ENCODE results near the gene RUFY4. TPM values are rescaled to one million over a fixed set of nuclear protein-coding genes. Genes with fewer than 3 reads are reported as not detected.

RUFY4 gene
- total RNA-seq, 3 donors from 2014 or later: 2.8 TPM; not detected in 2

DNA sequence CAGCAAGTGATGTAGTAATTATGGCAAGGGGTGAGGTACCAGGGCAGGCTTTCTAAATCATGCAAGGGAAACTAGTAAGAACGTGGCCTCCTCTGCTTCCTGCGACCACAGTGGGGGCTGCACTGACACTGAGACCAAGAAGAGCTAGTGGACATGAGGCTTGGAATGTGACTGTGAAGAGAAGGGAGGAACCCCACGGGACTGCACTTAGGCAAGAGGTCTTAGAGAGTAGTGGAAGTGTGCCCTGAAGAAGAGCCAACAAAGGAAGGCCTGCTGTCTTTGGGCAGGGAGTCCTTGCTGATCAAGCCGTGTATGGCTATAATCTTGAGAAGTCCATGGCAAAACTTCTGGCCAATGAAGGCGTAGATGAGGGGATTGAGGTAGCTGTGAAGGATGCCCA lies 8.9 kb upstream of the RUFY4 start:
- H3K9me3 ChIP-seq: no peaks in the 10 kb centered on the region
- no peak overlapping the region for H3K27ac ChIP-seq
- no peaks in the 10 kb centered on the region for H3K36me3 ChIP-seq
- no peak for DNase-seq (ENCODE audit: low spot score in 2 of 2)
- no peak overlapping the region for H3K4me3 ChIP-seq
- no peak for TF ChIP-seq POLR2A (IDR thresholded peaks at IDR 0.05)
- TF ChIP-seq POLR2AphosphoS5 (IDR thresholded peaks at IDR 0.05): no peak
- TF ChIP-seq, protein P1, sequence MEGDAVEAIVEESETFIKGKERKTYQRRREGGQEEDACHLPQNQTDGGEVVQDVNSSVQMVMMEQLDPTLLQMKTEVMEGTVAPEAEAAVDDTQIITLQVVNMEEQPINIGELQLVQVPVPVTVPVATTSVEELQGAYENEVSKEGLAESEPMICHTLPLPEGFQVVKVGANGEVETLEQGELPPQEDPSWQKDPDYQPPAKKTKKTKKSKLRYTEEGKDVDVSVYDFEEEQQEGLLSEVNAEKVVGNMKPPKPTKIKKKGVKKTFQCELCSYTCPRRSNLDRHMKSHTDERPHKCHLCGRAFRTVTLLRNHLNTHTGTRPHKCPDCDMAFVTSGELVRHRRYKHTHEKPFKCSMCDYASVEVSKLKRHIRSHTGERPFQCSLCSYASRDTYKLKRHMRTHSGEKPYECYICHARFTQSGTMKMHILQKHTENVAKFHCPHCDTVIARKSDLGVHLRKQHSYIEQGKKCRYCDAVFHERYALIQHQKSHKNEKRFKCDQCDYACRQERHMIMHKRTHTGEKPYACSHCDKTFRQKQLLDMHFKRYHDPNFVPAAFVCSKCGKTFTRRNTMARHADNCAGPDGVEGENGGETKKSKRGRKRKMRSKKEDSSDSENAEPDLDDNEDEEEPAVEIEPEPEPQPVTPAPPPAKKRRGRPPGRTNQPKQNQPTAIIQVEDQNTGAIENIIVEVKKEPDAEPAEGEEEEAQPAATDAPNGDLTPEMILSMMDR (IDR thresholded peaks at IDR 0.05): no peak
- no peaks in the 10 kb centered on the region for H3K27me3 ChIP-seq
- H3K4me1 ChIP-seq: no peaks in the 10 kb centered on the region
- intact Hi-C loops (cut with DNase I; ENCODE audit: low total_unique reads): no loop called here

DNA sequence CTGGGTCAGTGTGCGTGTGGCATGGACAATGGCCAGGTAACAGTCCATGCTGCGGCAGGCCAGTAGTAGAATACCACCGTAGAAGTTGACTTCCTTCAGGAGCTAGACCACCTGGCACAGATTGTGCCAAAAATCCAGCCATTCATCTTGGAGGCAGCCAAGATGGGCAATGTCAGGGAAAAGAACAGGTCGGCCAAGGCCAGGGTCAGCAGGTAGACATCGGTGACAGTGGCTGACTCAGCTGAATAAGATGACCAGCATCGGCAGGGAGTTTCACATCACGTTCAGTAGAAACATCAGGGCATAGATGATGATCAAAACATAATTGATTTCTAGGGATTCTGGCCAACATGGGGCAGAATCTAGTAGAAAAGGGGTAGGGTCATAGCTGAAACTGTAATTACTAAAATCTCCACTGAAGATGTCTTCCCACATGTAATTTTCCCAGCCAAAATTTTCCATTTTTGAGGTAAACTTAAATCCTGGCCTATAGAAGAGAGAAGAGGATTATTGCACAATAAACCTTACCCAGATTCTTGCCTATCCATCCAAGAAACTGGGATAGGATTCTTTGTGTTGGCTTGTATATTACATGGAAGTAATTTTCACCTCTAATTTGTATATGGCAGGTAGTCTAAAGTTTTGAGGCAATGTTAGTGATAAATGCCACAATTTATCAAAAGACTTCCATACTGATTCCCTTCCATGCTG lies 7.9 kb upstream of the RUFY4 start:
- Histone ChIP-seq H3K4me3 (no peak overlapping the region), H3K27me3 (no peaks in the 10 kb centered on the region), H3K36me3 (no peaks in the 10 kb centered on the region), H3K27ac (no peak overlapping the region), H3K9me3 (no peaks in the 10 kb centered on the region), H3K4me1 (no peaks in the 10 kb centered on the region)
- intact Hi-C loops (cut with DNase I; ENCODE audit: low total_unique reads): no loop called here
- TF ChIP-seq POLR2AphosphoS5 (IDR thresholded peaks at IDR 0.05): no peak
- TF ChIP-seq POLR2A (IDR thresholded peaks at IDR 0.05): no peak
- TF ChIP-seq, protein P1 (IDR thresholded peaks at IDR 0.05): no peak
- DNase-seq (ENCODE audit: low spot score in 2 of 2): no peak

DNA sequence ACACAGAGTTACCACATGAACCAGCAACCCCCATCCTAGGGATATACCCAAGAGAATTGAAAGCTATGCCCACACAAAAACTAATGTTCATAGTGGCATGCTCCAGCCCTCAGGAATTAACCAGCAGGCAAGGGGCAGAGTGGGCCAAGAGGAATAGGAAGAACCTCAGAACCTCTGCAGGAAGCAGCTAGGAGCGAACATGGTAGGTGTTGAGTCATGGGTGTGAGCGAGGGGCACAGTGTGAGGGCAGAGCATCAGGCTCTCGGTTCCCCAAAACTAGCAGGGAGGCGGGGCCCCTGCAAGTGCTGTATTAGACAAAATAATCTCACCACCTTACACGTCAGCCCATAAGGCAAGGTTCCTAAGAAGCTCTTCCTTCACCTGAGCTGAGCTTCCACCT lies 5.6 kb upstream of the RUFY4 start:
- no peaks in the 10 kb centered on the region for H3K4me1 ChIP-seq
- DNase-seq (ENCODE audit: low spot score in 2 of 2): no peak
- intact Hi-C loops (cut with DNase I; ENCODE audit: low total_unique reads): no loop called here
- H3K27ac ChIP-seq: no peak overlapping the region
- no peaks in the 10 kb centered on the region for H3K9me3 ChIP-seq
- no peaks in the 10 kb centered on the region for H3K36me3 ChIP-seq
- TF ChIP-seq POLR2A (IDR thresholded peaks at IDR 0.05) (no peak), POLR2AphosphoS5 (IDR thresholded peaks at IDR 0.05) (no peak)
- TF ChIP-seq, protein P1 (IDR thresholded peaks at IDR 0.05): no peak
- H3K27me3 ChIP-seq: no peaks in the 10 kb centered on the region
- H3K4me3 ChIP-seq: no peak overlapping the region

DNA sequence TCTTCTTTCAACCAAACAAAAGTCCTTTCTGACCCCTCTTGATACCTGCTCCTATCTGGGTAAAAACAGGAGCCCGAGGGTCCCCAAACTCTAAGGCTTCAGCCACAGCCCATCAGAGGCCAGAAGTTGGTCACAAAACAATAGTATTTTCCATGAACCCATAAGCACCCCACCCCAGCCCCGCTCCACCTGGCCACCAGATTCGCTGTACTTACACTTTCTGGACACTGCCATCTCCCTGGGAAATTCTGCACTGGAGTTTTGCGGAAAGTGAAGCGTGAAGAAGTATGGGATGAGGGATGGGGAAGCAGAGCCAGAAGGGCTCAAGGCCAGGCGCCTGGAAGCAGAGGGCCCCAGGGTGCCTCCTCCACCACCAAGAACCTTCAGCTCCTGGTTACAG lies 5.2 kb upstream of the RUFY4 start:
- Histone ChIP-seq H3K4me3 (no peak overlapping the region), H3K27ac (no peak overlapping the region), H3K9me3 (no peaks in the 10 kb centered on the region), H3K27me3 (no peaks in the 10 kb centered on the region), H3K4me1 (no peaks in the 10 kb centered on the region), H3K36me3 (no peaks in the 10 kb centered on the region)
- no peak for TF ChIP-seq POLR2A (IDR thresholded peaks at IDR 0.05)
- TF ChIP-seq, protein P1 (IDR thresholded peaks at IDR 0.05): no peak
- TF ChIP-seq POLR2AphosphoS5 (IDR thresholded peaks at IDR 0.05): no peak
- no peak for DNase-seq (ENCODE audit: low spot score in 2 of 2)
- intact Hi-C loops (cut with DNase I; ENCODE audit: low total_unique reads): no loop called here

DNA sequence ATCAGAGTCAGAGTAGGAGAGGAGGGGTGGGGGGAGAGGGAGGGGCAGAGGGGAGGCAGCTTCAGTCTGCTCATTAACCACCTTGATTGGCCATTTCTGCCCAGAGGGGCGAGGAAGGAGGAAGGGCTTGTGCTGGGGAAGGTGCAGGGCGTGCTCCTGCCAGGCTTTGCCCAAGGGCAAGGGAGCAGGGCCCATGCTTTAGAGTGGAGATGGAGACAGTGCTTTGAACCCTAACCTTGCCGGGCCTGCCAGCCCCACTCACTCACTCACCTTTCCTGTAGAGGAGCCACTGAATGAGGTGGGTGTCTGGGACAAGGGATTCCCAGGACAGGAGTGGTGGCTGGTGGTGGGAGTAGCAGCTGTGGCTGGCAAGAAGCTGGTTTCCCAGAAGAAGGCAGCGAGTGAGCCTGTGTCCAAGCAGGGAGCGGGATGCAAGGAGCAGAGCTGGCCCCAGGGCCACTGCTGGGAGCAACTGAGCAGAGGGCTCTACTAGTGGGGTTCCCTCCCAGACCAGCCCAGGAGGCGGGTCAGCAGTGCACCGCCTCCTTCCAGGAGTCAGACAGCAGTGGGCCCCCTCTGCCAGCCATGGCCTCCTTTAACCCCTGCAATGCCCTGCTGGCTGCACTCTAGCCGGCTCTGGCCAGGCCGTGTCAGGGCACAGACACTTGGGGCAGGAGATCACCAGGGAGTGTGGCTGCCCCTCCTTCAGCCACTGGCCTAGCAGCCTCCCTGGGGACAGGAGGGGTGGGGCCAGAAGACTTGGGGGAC lies 3.6 kb upstream of the RUFY4 start:
- H3K27ac ChIP-seq: no peak overlapping the region
- TF ChIP-seq, protein P1 (IDR thresholded peaks at IDR 0.05): no peak
- TF ChIP-seq POLR2AphosphoS5 (IDR thresholded peaks at IDR 0.05) (no peak), POLR2A (IDR thresholded peaks at IDR 0.05) (no peak)
- intact Hi-C loops (cut with DNase I; ENCODE audit: low total_unique reads): no loop called here
- H3K36me3 ChIP-seq: no peaks in the 10 kb centered on the region
- no peak overlapping the region for H3K4me3 ChIP-seq
- no peaks in the 10 kb centered on the region for H3K27me3 ChIP-seq
- no peaks in the 10 kb centered on the region for H3K4me1 ChIP-seq
- DNase-seq (ENCODE audit: low spot score in 2 of 2): no peak
- no peaks in the 10 kb centered on the region for H3K9me3 ChIP-seq
